Karpas-422 (cell line): ENCODE measurements around the gene BRMS1L. TPM values are rescaled to one million over a fixed set of nuclear protein-coding genes. Genes with fewer than 3 reads are reported as not detected.
A peak's percentile ranks its signal among the peaks of the same experiment; 100 is the strongest.

ENCODE experiments used
- DNase-seq: peaks from one replicate; pipeline ENCODE4 v3.0.0-alpha.2; 2015
- H2AFZ ChIP-seq: fragments of 200-600 bp; sonication (generic); 2 replicates; pipeline ENCODE4 v1.6.1; 2014; ENCODE audit warnings: antibody characterized with exemption, low read length, mixed read lengths
- H3K27ac ChIP-seq: fragments of 200-600 bp; sonication (generic); 2 replicates; pipeline ENCODE4 v1.5.1; 2014; ENCODE audit warnings: mild to moderate bottlenecking, low read length, moderate library complexity
- H3K27me3 ChIP-seq: fragments of 200-600 bp; sonication (generic); 2 replicates; pipeline ENCODE4 v1.6.1; 2014; ENCODE audit warnings: low read length, mixed read lengths
- H3K36me3 ChIP-seq: fragments of 200-600 bp; sonication (generic); 2 replicates; pipeline ENCODE4 v1.6.1; 2014; ENCODE audit warnings: low read length, mixed read lengths; ENCODE audit not compliant: insufficient read depth
- H3K4me1 ChIP-seq: fragments of 200-600 bp; sonication (generic); 2 replicates; pipeline ENCODE4 v1.6.1; 2014; ENCODE audit warnings: mild to moderate bottlenecking, low read length, mixed read lengths
- H3K4me2 ChIP-seq: fragments of 200-600 bp; sonication (generic); 2 replicates; pipeline ENCODE4 v1.6.1; 2014; ENCODE audit warnings: low read length, low read depth, mild to moderate bottlenecking; ENCODE audit not compliant: poor library complexity, severe bottlenecking
- H3K4me3 ChIP-seq: fragments of 200-600 bp; sonication (generic); 2 replicates; pipeline ENCODE4 v1.5.1; 2014; ENCODE audit warnings: mild to moderate bottlenecking, antibody characterized with exemption, low read length, mixed read lengths
- H3K79me2 ChIP-seq: fragments of 200-600 bp; sonication (generic); 2 replicates; pipeline ENCODE4 v1.6.1; 2014; ENCODE audit warnings: mild to moderate bottlenecking, low read length, mixed read lengths
- H3K9ac ChIP-seq: fragments of 200-600 bp; sonication (generic); 2 replicates; pipeline ENCODE4 v1.6.0; 2014; ENCODE audit warnings: low read length
- H3K9me2 ChIP-seq: fragments of 200-600 bp; sonication (generic), shearing (Covaris generic); replicated peaks from 2 replicates; pipeline ENCODE4 v1.6.0; 2014; ENCODE audit warnings: mild to moderate bottlenecking, low read length, moderate library complexity; ENCODE audit not compliant: insufficient read depth
- H3K9me3 ChIP-seq: fragments of 300-700, 200-600 bp; sonication (generic); 2 replicates; pipeline ENCODE4 v1.6.1; 2014; ENCODE audit warnings: low read length, mixed read lengths
- H4K20me1 ChIP-seq: fragments of 200-600 bp; sonication (generic); 2 replicates; pipeline ENCODE4 v1.6.1; 2014; ENCODE audit warnings: mild to moderate bottlenecking, antibody characterized with exemption, low read length, low read depth; ENCODE audit not compliant: insufficient read depth
- total RNA-seq: library from RNA; depleted of rRNA; stranded (reverse); fragments of >200 nt; shearing (Covaris generic); gene quantifications from 2 replicates; pipeline ENCODE4 v1.2.3, GENCODE V29; 2014; ENCODE audit warnings: low replicate concordance

Gene BRMS1L
- total RNA-seq, 1 experiment from 2014 or later = 22.7 TPM

GRCh38 chr14:35883677-35884293, 57.6 kb downstream of the BRMS1L start:
- Histone ChIP-seq H3K27ac (no peak overlapping the region), H3K27me3 (no peaks in the 10 kb centered on the region), H3K9me3 (no peaks in the 10 kb centered on the region), H2AFZ (no peak overlapping the region), H4K20me1 (no peaks in the 10 kb centered on the region), H3K4me1 (peaks cover 13% of the 10 kb centered on the region), H3K9me2 (no peaks in the 10 kb centered on the region), H3K9ac (no peak overlapping the region), H3K4me2 (no peak overlapping the region), H3K4me3 (no peak overlapping the region), H3K36me3 (no peaks in the 10 kb centered on the region), H3K79me2 (no peaks in the 10 kb centered on the region)
- DNase-seq = peak; percentile 81

DNA sequence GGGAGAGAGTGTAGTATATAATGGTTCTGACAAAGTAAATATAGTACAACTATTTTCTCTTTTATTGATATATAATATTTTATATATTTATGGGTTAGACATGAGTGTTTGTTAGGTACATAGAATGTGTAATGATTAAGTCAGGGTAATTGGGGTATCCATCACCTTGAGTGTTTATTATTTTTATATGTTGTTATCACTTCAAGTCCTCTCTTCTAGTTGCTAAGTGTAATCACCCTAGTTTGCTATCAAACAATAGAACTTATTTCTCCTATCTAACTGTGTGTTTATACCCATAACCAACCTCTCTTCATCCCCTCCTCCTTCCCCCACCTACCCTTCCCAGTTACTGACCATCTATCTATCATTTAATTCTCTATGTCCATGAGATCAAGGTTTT, 64.2 kb downstream of the BRMS1L start:
- Histone ChIP-seq H3K9me2 (no peaks in the 10 kb centered on the region), H4K20me1 (no peaks in the 10 kb centered on the region)
- DNase-seq = no peak

DNA sequence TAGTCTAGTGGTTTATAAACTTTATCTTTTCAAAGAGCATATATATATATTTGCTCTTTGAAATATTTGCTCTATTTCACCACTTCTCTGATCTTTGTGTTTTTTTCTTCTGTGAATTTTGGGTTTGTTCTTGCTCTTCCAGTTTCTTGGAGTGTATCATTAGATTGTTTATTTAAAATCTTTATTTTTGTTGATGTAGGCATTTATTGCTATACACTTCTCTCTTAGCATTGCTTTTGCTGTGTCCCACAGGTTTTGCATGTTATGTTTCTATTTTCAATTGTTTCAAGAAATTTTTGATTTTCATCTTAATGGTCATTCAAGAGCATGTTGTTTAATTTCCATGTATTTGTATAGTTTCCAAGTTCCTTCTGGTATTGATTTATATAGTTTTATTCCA, 69.1 kb downstream of the BRMS1L start:
- no peak for DNase-seq
- no peak overlapping the region for H3K4me3 ChIP-seq
- no peak overlapping the region for H3K4me2 ChIP-seq
- no peaks in the 10 kb centered on the region for H3K9me2 ChIP-seq
- no peaks in the 10 kb centered on the region for H3K36me3 ChIP-seq
- no peak overlapping the region for H2AFZ ChIP-seq
- no peak overlapping the region for H3K27ac ChIP-seq
- H3K9me3 ChIP-seq = peaks cover 21% of the 10 kb centered on the region
- H3K9ac ChIP-seq = no peak overlapping the region
- no peaks in the 10 kb centered on the region for H3K79me2 ChIP-seq
- H4K20me1 ChIP-seq = no peaks in the 10 kb centered on the region
- no peaks in the 10 kb centered on the region for H3K27me3 ChIP-seq
- no peaks in the 10 kb centered on the region for H3K4me1 ChIP-seq

More for the DNA sequence above, 64.2 kb downstream of the BRMS1L start:
- no peak overlapping the region for H3K4me3 ChIP-seq
- no peaks in the 10 kb centered on the region for H3K79me2 ChIP-seq
- no peaks in the 10 kb centered on the region for H3K4me1 ChIP-seq
- H3K9ac ChIP-seq = no peak overlapping the region
- H3K36me3 ChIP-seq = no peaks in the 10 kb centered on the region
- H2AFZ ChIP-seq = no peak overlapping the region
- H3K27ac ChIP-seq = no peak overlapping the region
- H3K27me3 ChIP-seq = no peaks in the 10 kb centered on the region
- H3K4me2 ChIP-seq = no peak overlapping the region
- H3K9me3 ChIP-seq = peaks cover 9% of the 10 kb centered on the region; the same call in 1 of the 2 replicates

DNA sequence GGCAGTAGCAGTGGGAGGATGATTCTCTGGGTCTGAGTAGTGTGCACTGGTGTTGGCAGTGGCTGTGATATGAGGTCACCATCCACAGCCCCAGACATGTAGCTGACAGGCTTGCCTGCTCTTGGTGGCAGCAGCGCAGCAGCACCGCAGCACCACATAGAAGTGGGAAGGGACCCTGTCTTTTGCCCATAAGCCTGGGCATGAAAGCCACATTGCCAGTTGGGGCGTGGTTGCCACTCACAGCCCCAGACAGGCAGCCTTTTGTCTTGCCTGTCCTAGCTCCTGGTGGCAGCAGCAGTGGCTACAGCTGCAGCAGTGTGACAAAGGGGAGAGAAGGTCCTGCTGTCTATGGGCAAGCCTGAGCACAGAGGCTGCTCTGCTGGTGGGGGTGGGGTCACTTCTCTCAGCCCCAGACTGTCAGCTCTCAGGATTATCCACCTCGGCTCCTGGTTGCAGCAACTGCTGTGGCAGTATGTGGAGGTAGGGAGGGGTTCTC, 71.5 kb downstream of the BRMS1L start:
- no peaks in the 10 kb centered on the region for H3K36me3 ChIP-seq
- H3K27ac ChIP-seq = no peak overlapping the region
- no peaks in the 10 kb centered on the region for H3K79me2 ChIP-seq
- H4K20me1 ChIP-seq = no peaks in the 10 kb centered on the region
- no peak overlapping the region for H3K4me3 ChIP-seq
- no peaks in the 10 kb centered on the region for H3K4me1 ChIP-seq
- H3K4me2 ChIP-seq = no peak overlapping the region
- H3K9ac ChIP-seq = no peak overlapping the region
- no peaks in the 10 kb centered on the region for H3K9me2 ChIP-seq
- no peak for DNase-seq
- no peak overlapping the region for H2AFZ ChIP-seq
- H3K27me3 ChIP-seq = no peaks in the 10 kb centered on the region
- peaks cover 21% of the 10 kb centered on the region for H3K9me3 ChIP-seq

DNA sequence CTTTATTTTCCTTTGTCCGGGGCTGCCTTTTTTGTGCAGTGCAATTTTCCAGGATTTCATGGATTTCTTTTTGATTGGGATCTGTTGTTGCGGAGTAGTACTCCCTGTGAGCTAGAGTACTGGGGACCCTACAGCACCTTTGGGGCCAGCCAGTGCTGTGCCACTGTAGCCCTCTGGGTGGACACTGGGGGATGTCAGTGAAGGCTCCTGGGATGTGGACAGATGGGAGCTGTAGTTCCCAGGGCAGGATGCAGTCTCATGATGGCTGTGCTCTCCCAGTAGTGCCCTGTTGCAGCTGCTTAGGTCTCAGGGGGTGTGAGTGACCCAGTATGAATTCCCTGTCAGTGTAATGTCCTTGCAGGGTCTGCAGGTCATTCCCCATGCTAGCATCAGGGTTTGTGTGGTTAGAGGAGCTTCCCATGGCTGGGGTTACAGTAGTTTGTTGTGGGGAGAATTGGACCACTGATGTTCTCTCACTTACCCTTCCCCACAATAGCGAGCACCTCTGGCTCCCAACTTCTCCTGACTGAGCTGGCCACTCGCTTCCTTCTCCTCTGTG, 72.2 kb downstream of the BRMS1L start:
- Histone ChIP-seq H3K27me3 (no peaks in the 10 kb centered on the region), H3K4me3 (no peak overlapping the region), H3K9me2 (no peaks in the 10 kb centered on the region), H3K36me3 (no peaks in the 10 kb centered on the region), H3K9ac (no peak overlapping the region), H3K4me1 (no peaks in the 10 kb centered on the region), H2AFZ (no peak overlapping the region), H3K4me2 (no peak overlapping the region), H4K20me1 (no peaks in the 10 kb centered on the region), H3K9me3 (peaks cover 21% of the 10 kb centered on the region), H3K27ac (no peak overlapping the region), H3K79me2 (no peaks in the 10 kb centered on the region)
- DNase-seq = no peak

GRCh38 chr14:35900741-35901140, 74.6 kb downstream of the BRMS1L start:
- H3K9ac ChIP-seq = no peak overlapping the region
- H3K4me2 ChIP-seq = no peak overlapping the region
- peaks cover 11% of the 10 kb centered on the region for H3K9me3 ChIP-seq
- no peaks in the 10 kb centered on the region for H4K20me1 ChIP-seq
- H3K36me3 ChIP-seq = no peaks in the 10 kb centered on the region
- no peaks in the 10 kb centered on the region for H3K27me3 ChIP-seq
- H3K9me2 ChIP-seq = no peaks in the 10 kb centered on the region
- no peak for DNase-seq
- no peak overlapping the region for H3K27ac ChIP-seq
- no peaks in the 10 kb centered on the region for H3K79me2 ChIP-seq
- no peak overlapping the region for H3K4me3 ChIP-seq
- no peaks in the 10 kb centered on the region for H3K4me1 ChIP-seq
- H2AFZ ChIP-seq = no peak overlapping the region

- Histone ChIP-seq H3K79me2 (no peaks in the 10 kb centered on the region), H4K20me1 (no peaks in the 10 kb centered on the region), H3K9me2 (no peaks in the 10 kb centered on the region), H3K9ac (no peak overlapping the region), H3K27me3 (no peaks in the 10 kb centered on the region), H3K4me3 (no peak overlapping the region), H2AFZ (no peak overlapping the region), H3K9me3 (no peaks in the 10 kb centered on the region), H3K4me2 (no peak overlapping the region), H3K36me3 (no peaks in the 10 kb centered on the region), H3K27ac (no peak overlapping the region), H3K4me1 (no peaks in the 10 kb centered on the region)
- no peak for DNase-seq
Observed at GRCh38 chr14:35909665-35910064, 83.5 kb downstream of the BRMS1L start.

GRCh38 chr14:35910191-35910590, 84.1 kb downstream of the BRMS1L start:
- Histone ChIP-seq H3K79me2 (no peaks in the 10 kb centered on the region), H3K27me3 (no peaks in the 10 kb centered on the region), H3K4me2 (no peak overlapping the region), H3K9ac (no peak overlapping the region), H3K36me3 (no peaks in the 10 kb centered on the region), H3K4me1 (no peaks in the 10 kb centered on the region), H3K9me2 (no peaks in the 10 kb centered on the region), H4K20me1 (no peaks in the 10 kb centered on the region), H2AFZ (no peak overlapping the region), H3K4me3 (no peak overlapping the region), H3K9me3 (no peaks in the 10 kb centered on the region), H3K27ac (no peak overlapping the region)
- no peak for DNase-seq
